ENCODE data around the gene ST8SIA1.

- TF ChIP-seq POLR2A (IDR thresholded peaks at IDR 0.05) (no peak), CTCF (IDR thresholded peaks at IDR 0.05) (no peak), POLR2AphosphoS5 (IDR thresholded peaks at IDR 0.05) (no peak)
Measured at GRCh38 chr12:22289250-22289649, 45.3 kb downstream of the ST8SIA1 start.
